H9 (cell line): ENCODE results near the gene OR8D2. TPM values are rescaled to one million over a fixed set of nuclear protein-coding genes. Genes with fewer than 3 reads are reported as not detected.

Experiments
- DNase-seq: peaks from one replicate; pipeline ENCODE4 v3.0.0-alpha.2; 2017
- H2AFZ ChIP-seq: one replicate; pipeline ENCODE4 v1.6.1; 2013; ENCODE audit warnings: mild to moderate bottlenecking, low read length, control low read depth, moderate library complexity
- H2AK5ac ChIP-seq: 2 replicates; pipeline ENCODE4 v1.6.1; 2013; ENCODE audit warnings: low read length, control low read depth, mixed read lengths; ENCODE audit not compliant: insufficient read length
- H2BK120ac ChIP-seq: one replicate; pipeline ENCODE4 v1.6.1; 2013; ENCODE audit warnings: low read depth, mild to moderate bottlenecking, low read length, control low read depth, inconsistent platforms; ENCODE audit not compliant: poor library complexity, severe bottlenecking
- H2BK12ac ChIP-seq: 2 replicates; pipeline ENCODE4 v1.6.1; 2013; ENCODE audit warnings: low read length, control low read depth, mixed read lengths, low read depth; ENCODE audit not compliant: insufficient read length
- H2BK15ac ChIP-seq: 2 replicates; pipeline ENCODE4 v1.6.1; 2013; ENCODE audit warnings: low read depth, low read length, control low read depth
- H2BK20ac ChIP-seq: one replicate; pipeline ENCODE4 v1.6.1; 2013; ENCODE audit warnings: low read depth, mild to moderate bottlenecking, low read length, control low read depth, inconsistent platforms; ENCODE audit not compliant: poor library complexity, severe bottlenecking
- H2BK5ac ChIP-seq: 2 replicates; pipeline ENCODE4 v1.6.1; 2013; ENCODE audit warnings: low read length, control low read depth, mixed read lengths; ENCODE audit not compliant: insufficient read length
- H3K14ac ChIP-seq: 2 replicates; pipeline ENCODE4 v1.6.1; 2013; ENCODE audit warnings: low read length, control low read depth; ENCODE audit not compliant: insufficient read depth
- H3K18ac ChIP-seq: 2 replicates; pipeline ENCODE4 v1.6.1; 2013; ENCODE audit warnings: low read depth, mild to moderate bottlenecking, mixed read lengths, low read length, control low read depth; ENCODE audit not compliant: insufficient read length
- H3K23ac ChIP-seq: 2 replicates; pipeline ENCODE4 v1.6.1; 2013; ENCODE audit warnings: low read length, control low read depth, mixed read lengths, low read depth; ENCODE audit not compliant: insufficient read length
- H3K23me2 ChIP-seq: 2 replicates; pipeline ENCODE4 v1.6.1; 2013; ENCODE audit warnings: low read depth, mild to moderate bottlenecking, mixed read lengths, low read length, control low read depth; ENCODE audit not compliant: insufficient read length, poor library complexity, severe bottlenecking
- H3K27ac ChIP-seq: 2 replicates; pipeline ENCODE4 v1.5.1; 2013; ENCODE audit warnings: low read length, control low read depth, mixed read lengths, low read depth; ENCODE audit not compliant: insufficient read length
- H3K27me3 ChIP-seq: 2 replicates; pipeline ENCODE4 v1.6.1; 2013; ENCODE audit warnings: low read length, control low read depth, inconsistent platforms; ENCODE audit not compliant: insufficient read depth
- H3K4ac ChIP-seq: 2 replicates; pipeline ENCODE4 v1.6.1; 2013; ENCODE audit warnings: low read depth, mild to moderate bottlenecking, control low read depth, inconsistent platforms, low read length, moderate library complexity
- H3K4me1 ChIP-seq: 2 replicates; pipeline ENCODE4 v1.6.1; 2013; ENCODE audit warnings: low read length, control low read depth, inconsistent platforms; ENCODE audit not compliant: insufficient read depth
- H3K4me2 ChIP-seq: 2 replicates; pipeline ENCODE4 v1.6.1; 2013; ENCODE audit warnings: low read length, control low read depth, mixed read lengths; ENCODE audit not compliant: insufficient read length, insufficient read depth
- H3K56ac ChIP-seq: 2 replicates; pipeline ENCODE4 v1.6.1; 2013; ENCODE audit warnings: low read depth, mild to moderate bottlenecking, mixed read lengths, low read length, control low read depth; ENCODE audit not compliant: insufficient read length
- H3K79me1 ChIP-seq: 2 replicates; pipeline ENCODE4 v1.6.1; 2013; ENCODE audit warnings: low read depth, mild to moderate bottlenecking, moderate library complexity, low read length, control low read depth, inconsistent platforms; ENCODE audit not compliant: insufficient read depth, poor library complexity, severe bottlenecking
- H3K79me2 ChIP-seq: 2 replicates; pipeline ENCODE4 v1.6.1; 2013; ENCODE audit warnings: low read length, control low read depth, inconsistent platforms; ENCODE audit not compliant: insufficient read depth
- H3K9ac ChIP-seq: 2 replicates; pipeline ENCODE4 v1.6.1; 2013; ENCODE audit warnings: low read length, control low read depth, mixed read lengths; ENCODE audit not compliant: insufficient read length; ENCODE audit errors: extremely low read depth
- H3K9me3 ChIP-seq: one replicate; pipeline ENCODE4 v1.6.1; 2013; ENCODE audit warnings: low read depth, low read length, inconsistent platforms; ENCODE audit not compliant: control insufficient read depth
- H3T11ph ChIP-seq: one replicate; pipeline ENCODE4 v1.6.1; 2013; ENCODE audit warnings: mild to moderate bottlenecking, low read length, control low read depth, inconsistent platforms
- H4K20me1 ChIP-seq: one replicate; pipeline ENCODE4 v1.6.1; 2013; ENCODE audit not compliant: control insufficient read depth, insufficient read length, insufficient read depth
- H4K5ac ChIP-seq: 2 replicates; pipeline ENCODE4 v1.6.1; 2013; ENCODE audit warnings: low read depth, mild to moderate bottlenecking, mixed read lengths, low read length, control low read depth; ENCODE audit not compliant: insufficient read length
- H4K8ac ChIP-seq: replicated peaks from 2 replicates; pipeline ENCODE4 v1.6.1; 2013; ENCODE audit warnings: low read length, control low read depth, mixed read lengths, low read depth; ENCODE audit not compliant: insufficient read length
- H4K91ac ChIP-seq: 2 replicates; pipeline ENCODE4 v1.6.1; 2013; ENCODE audit warnings: low read depth, mild to moderate bottlenecking, moderate library complexity, mixed read lengths, low read length, control low read depth; ENCODE audit not compliant: insufficient read length
- H3K27ac Mint-ChIP-seq, 3 experiments: 2 replicates in 2 of 3; 3 replicates in 1 of 3; pipeline ENCODE4 v1.8.0; 2020 to 2021; ENCODE audit warnings: mixed read lengths in 3 of 3, mild to moderate bottlenecking in 1 of 3, moderate library complexity in 1 of 3
- H3K27me3 Mint-ChIP-seq: 2 replicates; pipeline ENCODE4 v1.8.0; 2021; ENCODE audit warnings: low read depth, mild to moderate bottlenecking, moderate library complexity, mixed read lengths
- H3K36me3 Mint-ChIP-seq, 3 experiments: 2 replicates in 2 of 3; 3 replicates in 1 of 3; pipeline ENCODE4 v1.8.0; 2020 to 2021; ENCODE audit warnings: low read depth in 3 of 3, mixed read lengths in 3 of 3; ENCODE audit not compliant: insufficient read depth in 1 of 3
- H3K4me1 Mint-ChIP-seq, 2 experiments: 2 replicates each; pipeline ENCODE4 v1.8.0; 2020; ENCODE audit warnings: mixed read lengths in 2 of 2
- H3K4me3 Mint-ChIP-seq, 2 experiments: 2 replicates in 1 of 2; 3 replicates in 1 of 2; pipeline ENCODE4 v1.8.0; 2020 to 2021; ENCODE audit warnings: mild to moderate bottlenecking in 2 of 2, mixed read lengths in 2 of 2, moderate library complexity in 1 of 2
- H3K9me3 Mint-ChIP-seq, 2 experiments: 2 replicates in 1 of 2; 3 replicates in 1 of 2; pipeline ENCODE4 v1.8.0; 2020; ENCODE audit warnings: mild to moderate bottlenecking in 2 of 2, mixed read lengths in 2 of 2, moderate library complexity in 1 of 2
- WGBS: extraction: QIAGEN DNeasy Blood & Tissue Kit; methylation state at CpG from one replicate; pipeline ENCODE4 v1.1.7; 2013; ENCODE audit warnings: missing lambda C conversion rate, low lambda C conversion rate, mixed read lengths; ENCODE audit not compliant: insufficient read length; ENCODE audit errors: extremely low coverage; 5-methylcytosine and 5-hydroxymethylcytosine counted together
- total RNA-seq: library from RNA; stranded (reverse); gene quantifications from 2 replicates; pipeline ENCODE4 v1.2.1, GENCODE V29; 2021
- TF ChIP-seq, protein P1 (sequence below): fragments of 200-600 bp; sonication (generic); conservative IDR thresholded peaks from 3 replicates; pipeline ENCODE4 v1.8.0; 2021; ENCODE audit warnings: antibody characterized with exemption, mild to moderate bottlenecking

The OR8D2 gene
- total RNA-seq, 1 experiment from 2014 or later, result not detected

DNA sequence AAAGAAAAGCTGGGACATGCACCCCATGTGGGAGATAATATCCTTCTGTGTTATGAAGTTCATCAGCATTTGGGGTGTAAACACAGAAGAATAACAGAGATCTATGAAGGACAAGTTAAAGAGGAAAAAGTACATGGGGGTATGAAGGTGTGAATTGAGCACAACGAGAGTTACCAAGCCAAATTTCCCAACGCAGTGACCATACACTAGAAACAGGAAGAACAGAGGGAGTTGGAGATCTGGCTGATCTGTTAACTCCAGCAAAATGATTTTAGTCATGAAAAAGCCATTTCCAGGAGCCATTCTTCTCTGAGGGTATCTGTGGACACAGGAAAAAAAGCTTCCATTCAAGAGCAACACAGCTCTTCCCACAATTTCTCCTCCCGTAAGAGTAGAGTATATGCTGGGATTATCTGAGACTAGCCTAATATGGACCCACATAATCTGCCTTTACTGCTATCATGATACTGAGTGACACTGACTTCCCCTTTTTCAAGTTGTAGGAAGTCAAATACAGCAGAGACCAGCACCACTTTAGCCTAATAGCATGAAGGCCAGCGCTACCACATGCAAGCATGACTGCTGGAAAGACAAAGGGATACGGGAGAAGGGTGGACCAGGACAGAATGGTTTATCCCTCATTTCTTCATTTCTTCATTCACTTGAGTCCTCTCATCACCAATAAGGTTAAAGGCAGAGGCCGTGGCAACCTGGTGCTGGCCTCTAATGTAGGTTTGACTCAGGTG lies 19.6 kb upstream of the OR8D2 start:
- Histone ChIP-seq H4K91ac (no peak overlapping the region), H3K9me3 (no peaks in the 10 kb centered on the region), H2BK15ac (no peak overlapping the region), H2BK5ac (no peak overlapping the region), H2BK120ac (no peak overlapping the region), H4K5ac (no peak overlapping the region), H3K4me2 (no peak overlapping the region), H3K9ac (no peak overlapping the region), H3K18ac (no peak overlapping the region), H3K79me2 (no peaks in the 10 kb centered on the region), H4K8ac (no peak overlapping the region), H3K23me2 (no peaks in the 10 kb centered on the region), H3K27ac (no peak overlapping the region), H2BK20ac (no peak overlapping the region), H2AK5ac (no peak overlapping the region), H3K4ac (no peak overlapping the region), H2BK12ac (no peak overlapping the region), H4K20me1 (no peaks in the 10 kb centered on the region), H3K56ac (no peak overlapping the region), H3K14ac (no peak overlapping the region), H3K4me1 (no peaks in the 10 kb centered on the region), H3K79me1 (no peaks in the 10 kb centered on the region), H3K27me3 (no peaks in the 10 kb centered on the region), H2AFZ (no peak overlapping the region), H3K23ac (no peak overlapping the region), H3T11ph (no peak overlapping the region)
- H3K27me3 Mint-ChIP-seq, result no peaks in the 10 kb centered on the region
- TF ChIP-seq, protein P1, sequence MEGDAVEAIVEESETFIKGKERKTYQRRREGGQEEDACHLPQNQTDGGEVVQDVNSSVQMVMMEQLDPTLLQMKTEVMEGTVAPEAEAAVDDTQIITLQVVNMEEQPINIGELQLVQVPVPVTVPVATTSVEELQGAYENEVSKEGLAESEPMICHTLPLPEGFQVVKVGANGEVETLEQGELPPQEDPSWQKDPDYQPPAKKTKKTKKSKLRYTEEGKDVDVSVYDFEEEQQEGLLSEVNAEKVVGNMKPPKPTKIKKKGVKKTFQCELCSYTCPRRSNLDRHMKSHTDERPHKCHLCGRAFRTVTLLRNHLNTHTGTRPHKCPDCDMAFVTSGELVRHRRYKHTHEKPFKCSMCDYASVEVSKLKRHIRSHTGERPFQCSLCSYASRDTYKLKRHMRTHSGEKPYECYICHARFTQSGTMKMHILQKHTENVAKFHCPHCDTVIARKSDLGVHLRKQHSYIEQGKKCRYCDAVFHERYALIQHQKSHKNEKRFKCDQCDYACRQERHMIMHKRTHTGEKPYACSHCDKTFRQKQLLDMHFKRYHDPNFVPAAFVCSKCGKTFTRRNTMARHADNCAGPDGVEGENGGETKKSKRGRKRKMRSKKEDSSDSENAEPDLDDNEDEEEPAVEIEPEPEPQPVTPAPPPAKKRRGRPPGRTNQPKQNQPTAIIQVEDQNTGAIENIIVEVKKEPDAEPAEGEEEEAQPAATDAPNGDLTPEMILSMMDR, result no peak
- no peak overlapping the region for H3K27ac Mint-ChIP-seq
- no peaks in the 10 kb centered on the region for H3K4me1 Mint-ChIP-seq
- H3K4me3 Mint-ChIP-seq, result no peak overlapping the region
- H3K9me3 Mint-ChIP-seq, result no peaks in the 10 kb centered on the region
- WGBS, result no CpG with 5 or more reads among the region's 6 CpGs
- H3K36me3 Mint-ChIP-seq, result no peaks in the 10 kb centered on the region
- no peak for DNase-seq
